A549 (cell line): Measurements from ENCODE around the gene CA12. TPM values are rescaled to one million over a fixed set of nuclear protein-coding genes. Genes with fewer than 3 reads are reported as not detected.

Experiments
- ATAC-seq, 2 experiments: fragments of 200-7000 bp in 1 of 2; fragments of >200 bp in 1 of 2; cut with Nextera tagmentation in 1 of 2; cut with Tn5 transposase in 1 of 2; 3 replicates each; pipeline versions ENCODE4 v1.8.0 to v1.9.1; 2018 to 2020; ENCODE audit warnings: mild to moderate bottlenecking in 1 of 2, moderate library complexity in 1 of 2
- CTCF ChIA-PET: fragments of 300-600 bp; sonication (Branson Sonifier 250); formaldehyde crosslinking; extraction: SDS; loops from one replicate; lab custom pipeline; 2021; ENCODE audit warnings: antibody characterized with exemption, inconsistent platforms; lab: Yijun Ruan, JAX
- POLR2A ChIA-PET: fragments of 350-600 bp; formaldehyde crosslinking; extraction: SDS; loops from one replicate; lab custom pipeline; 2021; ENCODE audit warnings: antibody characterized with exemption, inconsistent platforms; lab: Yijun Ruan, JAX
- DNase-seq, 2 experiments: peaks; one replicate each; pipeline versions ENCODE4 v3.0.0 to v3.0.0-alpha.2; 2011 to 2016; ENCODE audit warnings: low read depth in 1 of 2, low spot score in 1 of 2
- FAIRE-seq: peaks from 2 replicates; lab custom pipeline; 2011; peaks lifted over from hg19 to GRCh38; lab: Jason Lieb, UNC
- H3K27ac ChIP-seq, 2 experiments: fragments of >200 bp; sonication (Bioruptor Twin); formaldehyde crosslinking; 3 replicates each; pipeline ENCODE4 v1.5.1; 2016 to 2017
- H3K4me1 ChIP-seq: fragments of >200 bp; sonication (Bioruptor Twin); formaldehyde crosslinking; 3 replicates; pipeline ENCODE4 v1.6.1; 2016
- H3K4me2 ChIP-seq: fragments of >200 bp; sonication (Bioruptor Twin); formaldehyde crosslinking; 3 replicates; pipeline ENCODE4 v1.6.1; 2016
- H3K4me3 ChIP-seq: fragments of >200 bp; sonication (Bioruptor Twin); formaldehyde crosslinking; 3 replicates; pipeline ENCODE4 v1.5.1; 2016
- H3K9me3 ChIP-seq: fragments of >200 bp; sonication (Bioruptor Twin); formaldehyde crosslinking; 3 replicates; pipeline ENCODE4 v1.6.1; 2016
- BCL3 ChIP-seq: fragments of >200 bp; sonication (Bioruptor Twin); formaldehyde crosslinking; IDR thresholded peaks from 3 replicates; pipeline ENCODE4 v1.6.1; 2016
- CTCF ChIP-seq: fragments of >200 bp; sonication (Bioruptor Twin); formaldehyde crosslinking; IDR thresholded peaks from 3 replicates; pipeline ENCODE4 v1.5.1; 2016
- EHF ChIP-seq: fragments of 250-450 bp; sonication (Bioruptor Pico); IDR thresholded peaks from 2 replicates; pipeline ENCODE4 v1.5.0; 2020; ENCODE audit warnings: mild to moderate bottlenecking
- EHMT2 ChIP-seq: fragments of 200-600 bp; sonication (generic); IDR thresholded peaks from 2 replicates; pipeline ENCODE4 v1.6.1; 2016; ENCODE audit warnings: antibody characterized with exemption, low read depth, mild to moderate bottlenecking, moderate library complexity
- EP300 ChIP-seq, 2 experiments: fragments of >200 bp; sonication (Bioruptor Twin); formaldehyde crosslinking; IDR thresholded peaks; 2 replicates in 1 of 2; 3 replicates in 1 of 2; pipeline ENCODE4 v1.6.1; 2016 to 2017
- HEYL ChIP-seq: fragments of 250-450 bp; sonication (Bioruptor Pico); IDR thresholded peaks from 2 replicates; pipeline ENCODE4 v1.8.0; 2021; ENCODE audit warnings: mild to moderate bottlenecking, moderate library complexity
- HOXA7 ChIP-seq: fragments of 250-450 bp; sonication (Bioruptor Pico); IDR thresholded peaks from 2 replicates; pipeline ENCODE4 v1.5.0; 2020; ENCODE audit warnings: mild to moderate bottlenecking, moderate library complexity
- JUN ChIP-seq, 2 experiments: fragments of >200 bp; sonication (Bioruptor Twin); formaldehyde crosslinking; IDR thresholded peaks; 2 replicates in 1 of 2; 3 replicates in 1 of 2; pipeline ENCODE4 v1.6.1; 2016 to 2017
- JUNB ChIP-seq: fragments of >200 bp; sonication (Bioruptor Twin); formaldehyde crosslinking; IDR thresholded peaks from 2 replicates; pipeline ENCODE4 v1.6.1; 2016
- KDM1A ChIP-seq: fragments of 200-600 bp; sonication (generic); IDR thresholded peaks from 2 replicates; pipeline ENCODE4 v1.6.1; 2016; ENCODE audit warnings: low read depth, mild to moderate bottlenecking
- KDM5A ChIP-seq: fragments of 200-600 bp; sonication (generic); IDR thresholded peaks from 2 replicates; pipeline ENCODE4 v1.6.1; 2016; ENCODE audit warnings: antibody characterized with exemption, mild to moderate bottlenecking
- MAFK ChIP-seq: fragments of 450-650 bp; IDR thresholded peaks from 2 replicates; pipeline ENCODE4 v1.6.1; 2014; ENCODE audit not compliant: partially characterized antibody
- NFE2L2 ChIP-seq: fragments of 150-350 bp; conservative IDR thresholded peaks from 2 replicates; pipeline ENCODE4 v1.6.1; 2014; ENCODE audit warnings: low read length
- NPAS2 ChIP-seq: fragments of 250-450 bp; sonication (Bioruptor Pico); IDR thresholded peaks from 2 replicates; pipeline ENCODE4 v1.8.0; 2022; ENCODE audit warnings: mild to moderate bottlenecking, moderate library complexity, borderline replicate concordance
- PHF8 ChIP-seq: fragments of 200-600 bp; sonication (generic); IDR thresholded peaks from 2 replicates; pipeline ENCODE4 v1.6.1; 2016; ENCODE audit warnings: low read depth, mild to moderate bottlenecking, antibody characterized with exemption, moderate library complexity, borderline replicate concordance
- POLR2AphosphoS2 ChIP-seq: conservative IDR thresholded peaks from 2 replicates; pipeline ENCODE4 v1.6.1; 2012; ENCODE audit warnings: low read length, improper control_type of control experiment, inconsistent platforms
- RARB ChIP-seq: fragments of 250-450 bp; sonication (Bioruptor Pico); IDR thresholded peaks from 2 replicates; pipeline ENCODE4 v1.8.0; 2021; ENCODE audit warnings: mild to moderate bottlenecking, moderate library complexity
- RCOR1 ChIP-seq: fragments of 150-350 bp; IDR thresholded peaks from 2 replicates; pipeline ENCODE4 v1.6.1; 2014; ENCODE audit warnings: antibody characterized with exemption, low read length, low read depth
- RFX5 ChIP-seq: fragments of 450-650 bp; IDR thresholded peaks from 2 replicates; pipeline ENCODE4 v1.7.1; 2014; ENCODE audit warnings: antibody characterized with exemption, mild to moderate bottlenecking, moderate library complexity
- SMC3 ChIP-seq: fragments of >200 bp; sonication (Bioruptor Twin); formaldehyde crosslinking; IDR thresholded peaks from 3 replicates; pipeline ENCODE4 v1.6.1; 2018; ENCODE audit warnings: inconsistent platforms
- TFCP2L1 ChIP-seq: fragments of 250-450 bp; sonication (Bioruptor Pico); IDR thresholded peaks from 2 replicates; pipeline ENCODE4 v1.5.0; 2021; ENCODE audit warnings: mild to moderate bottlenecking
- TP53 ChIP-seq: fragments of 250-450 bp; sonication (Bioruptor Pico); IDR thresholded peaks from 2 replicates; pipeline ENCODE4 v1.5.0; 2021; ENCODE audit warnings: mild to moderate bottlenecking, moderate library complexity
- USF2 ChIP-seq: fragments of 450-650 bp; IDR thresholded peaks from 2 replicates; pipeline ENCODE4 v1.6.1; 2014; ENCODE audit warnings: antibody characterized with exemption
- ZC3H11A ChIP-seq: fragments of 450-650 bp; IDR thresholded peaks from 2 replicates; pipeline ENCODE4 v1.6.1; 2014; ENCODE audit warnings: antibody characterized with exemption, mild to moderate bottlenecking
- ZFP36 ChIP-seq: fragments of 450-650 bp; IDR thresholded peaks from 2 replicates; pipeline ENCODE4 v1.6.1; 2014; ENCODE audit warnings: borderline replicate concordance; ENCODE audit not compliant: partially characterized antibody
- ZSCAN20 ChIP-seq: fragments of 250-450 bp; sonication (Bioruptor Pico); IDR thresholded peaks from 2 replicates; pipeline ENCODE4 v1.8.0; 2022; ENCODE audit warnings: mild to moderate bottlenecking, moderate library complexity
- WGBS: methylation state at CpG from one replicate; pipeline ENCODE4 v1.1.6; 2017; ENCODE audit errors: missing lambda C conversion rate; 5-methylcytosine and 5-hydroxymethylcytosine counted together
- polyA minus RNA-seq: library from RNA; depleted of rRNA, polyadenylated mRNA; stranded (reverse); fragments of >200 nt; gene quantifications from 2 replicates; pipeline ENCODE4 v1.2.3, GENCODE V29; 2011; rRNA and poly(A)+ RNA removed
- polyA plus RNA-seq, 4 experiments: library from polyadenylated mRNA; depleted of rRNA in 3 of 4; stranded (reverse); fragments of >200 nt; fragmentation: RNase III in 1 of 4; extraction: RNeasy Plus Mini Kit Qiagen cat#74134 plus additional on column Dnase treatment in 1 of 4; gene quantifications; 2 replicates in 3 of 4; 3 replicates in 1 of 4; pipeline ENCODE4 v1.2.3, GENCODE V29; 2011 to 2017
- TF ChIP-seq, protein P1 (sequence below): fragments of >200 bp; sonication (Bioruptor Twin); formaldehyde crosslinking; IDR thresholded peaks from 2 replicates; pipeline ENCODE4 v1.6.1; 2016
- TF ChIP-seq, protein P2 (sequence below): IDR thresholded peaks from 2 replicates; pipeline ENCODE4 v1.6.1; 2012
- TF ChIP-seq, protein P3 (sequence below): fragments of 150-350 bp; IDR thresholded peaks from 2 replicates; pipeline ENCODE4 v1.6.1; 2014; ENCODE audit warnings: low read depth, mild to moderate bottlenecking, low read length
- TF ChIP-seq, protein P4 (sequence below): fragments of 250-450 bp; sonication (Bioruptor Pico); IDR thresholded peaks from 2 replicates; pipeline ENCODE4 v1.5.0; 2020; ENCODE audit warnings: low read depth, mild to moderate bottlenecking, moderate library complexity

Gene CA12
- 323 and 389 TPM in 2 replicates for polyA plus RNA-seq (2011; rRNA removed)
- polyA plus RNA-seq (2012; cell fraction: cytosol; rRNA removed): 126 and 167 TPM in 2 replicates
- 155 and 181 TPM in 2 replicates for polyA plus RNA-seq (2012; cell fraction: nucleus; rRNA removed)
- polyA plus RNA-seq (2017; fragmentation: RNase III; extraction: RNeasy Plus Mini Kit Qiagen cat#74134 plus additional on column Dnase treatment): 122 to 129 TPM (median 126 TPM) in 3 replicates
- polyA minus RNA-seq: 186 and 245 TPM in 2 replicates

DNA sequence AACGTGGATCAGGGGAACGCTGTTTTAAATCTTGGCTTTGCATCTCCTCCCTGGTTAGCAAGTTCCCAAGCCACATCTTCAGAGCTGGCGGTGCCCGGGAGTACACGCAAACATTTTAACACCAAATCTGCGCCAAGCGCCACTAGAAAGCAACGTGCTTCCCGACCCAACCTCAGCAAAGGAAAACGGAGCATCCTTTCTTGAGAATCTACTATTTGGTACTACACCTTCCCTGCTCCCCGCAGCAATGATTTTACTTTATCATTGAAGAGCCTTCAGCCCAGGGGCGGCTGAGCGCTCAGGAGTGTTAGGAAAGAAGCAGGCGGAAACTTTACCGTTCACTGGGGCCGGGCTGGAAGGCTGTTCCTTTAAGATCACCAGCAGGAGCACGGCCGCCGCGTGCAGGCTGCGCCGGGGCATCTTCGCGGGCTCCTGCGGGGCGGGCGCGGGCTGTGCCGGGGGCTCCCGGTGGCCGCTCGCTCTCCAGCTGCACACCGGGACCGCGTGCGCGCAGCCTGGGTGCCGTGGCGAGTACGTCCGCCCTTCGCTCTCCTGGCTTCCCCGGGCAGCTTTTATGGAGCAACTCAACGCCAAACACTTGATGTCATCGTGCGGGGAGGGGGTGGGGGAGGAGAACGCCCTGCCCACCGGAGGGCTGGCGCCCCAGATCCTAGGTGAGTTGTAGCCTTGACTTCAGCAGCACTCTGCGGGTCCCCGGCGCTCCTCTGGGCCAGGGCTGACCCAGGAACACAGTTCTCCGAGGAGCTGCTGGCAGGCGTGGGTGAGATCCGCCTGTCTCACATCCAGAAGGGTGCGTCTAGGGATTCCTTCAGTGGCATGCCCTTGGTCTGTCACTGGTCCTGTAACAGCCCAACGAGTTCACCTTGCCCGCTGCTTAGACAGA, at the start of gene CA12:
Gene CA12 (minus strand): TSS at position 546 of the 904 bp plus-strand sequence. CDS start 126 bp downstream, at position 420.
- H3K27ac ChIP-seq: peak within 1 kb of the TSS; percentile 91 to 92
- H3K4me1 ChIP-seq: peaks cover 56% of the 10 kb centered on the region
- WGBS: under 1% methylated on average over 52 of the region's 58 CpGs
- 0 out of 3 replicates have a peak, but pooled peaks cover 7% of the 10 kb centered on the region for H3K9me3 ChIP-seq
- ChIA-PET CTCF (interaction anchor here (0.7 to 4.9 kb wide), 10 partner anchors 9 to 388 kb away, joined by 3 to 28 read pairs (median 4); no protein-coding TSS in a partner anchor), POLR2A (interaction anchor here (1.2 to 2.6 kb wide), 2 partner anchors 10 to 123 kb away, joined by 3 to 28 read pairs; partner anchors contain the start of gene USP3)
- FAIRE-seq: peak; percentile 18
- ATAC-seq: peak; percentile 78 to 81
- peak within 1 kb of the TSS; percentile 97 for H3K4me2 ChIP-seq
- peak; percentile 75 to 81 for DNase-seq
- peak within 1 kb of the TSS; percentile 92 for H3K4me3 ChIP-seq
- TF ChIP-seq NPAS2 (CRISPR knock-in tag) (no peak), RCOR1 (0 out of 2 replicates have a peak, but pooled peaks have one; percentile 5), USF2 (no peak), CTCF (no peak), EHF (no peak), RFX5 (no peak), BCL3 (peak; percentile 79; the same call in 1 of the 3 replicates), EHMT2 (no peak), KDM5A (no peak), JUN (IDR thresholded peaks at IDR 0.05) (peak; percentile 55 to 58; a peak in 2 of 5 replicates), TP53 (CRISPR knock-in tag) (no peak), KDM1A (no peak), RARB (CRISPR knock-in tag) (no peak), SMC3 (no peak; the same call in 2 of the 3 replicates), EP300 (IDR thresholded peaks at IDR 0.05) (no peak), PHF8 (peak; percentile 51; the same call in 1 of the 2 replicates), HEYL (CRISPR knock-in tag) (no peak), ZSCAN20 (CRISPR knock-in tag) (no peak), MAFK (no peak), ZFP36 (no peak), JUNB (no peak), POLR2AphosphoS2 (no peak), ZC3H11A (no peak), NFE2L2 (no peak), TFCP2L1 (no peak), HOXA7 (CRISPR knock-in tag) (no peak)
- TF ChIP-seq, protein P1, sequence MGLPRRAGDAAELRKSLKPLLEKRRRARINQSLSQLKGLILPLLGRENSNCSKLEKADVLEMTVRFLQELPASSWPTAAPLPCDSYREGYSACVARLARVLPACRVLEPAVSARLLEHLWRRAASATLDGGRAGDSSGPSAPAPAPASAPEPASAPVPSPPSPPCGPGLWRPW: no peak
- TF ChIP-seq, protein P2, sequence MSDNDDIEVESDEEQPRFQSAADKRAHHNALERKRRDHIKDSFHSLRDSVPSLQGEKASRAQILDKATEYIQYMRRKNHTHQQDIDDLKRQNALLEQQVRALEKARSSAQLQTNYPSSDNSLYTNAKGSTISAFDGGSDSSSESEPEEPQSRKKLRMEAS: peak; percentile 73
- TF ChIP-seq, protein P3, sequence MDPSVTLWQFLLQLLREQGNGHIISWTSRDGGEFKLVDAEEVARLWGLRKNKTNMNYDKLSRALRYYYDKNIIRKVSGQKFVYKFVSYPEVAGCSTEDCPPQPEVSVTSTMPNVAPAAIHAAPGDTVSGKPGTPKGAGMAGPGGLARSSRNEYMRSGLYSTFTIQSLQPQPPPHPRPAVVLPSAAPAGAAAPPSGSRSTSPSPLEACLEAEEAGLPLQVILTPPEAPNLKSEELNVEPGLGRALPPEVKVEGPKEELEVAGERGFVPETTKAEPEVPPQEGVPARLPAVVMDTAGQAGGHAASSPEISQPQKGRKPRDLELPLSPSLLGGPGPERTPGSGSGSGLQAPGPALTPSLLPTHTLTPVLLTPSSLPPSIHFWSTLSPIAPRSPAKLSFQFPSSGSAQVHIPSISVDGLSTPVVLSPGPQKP: no peak
- TF ChIP-seq, protein P4, sequence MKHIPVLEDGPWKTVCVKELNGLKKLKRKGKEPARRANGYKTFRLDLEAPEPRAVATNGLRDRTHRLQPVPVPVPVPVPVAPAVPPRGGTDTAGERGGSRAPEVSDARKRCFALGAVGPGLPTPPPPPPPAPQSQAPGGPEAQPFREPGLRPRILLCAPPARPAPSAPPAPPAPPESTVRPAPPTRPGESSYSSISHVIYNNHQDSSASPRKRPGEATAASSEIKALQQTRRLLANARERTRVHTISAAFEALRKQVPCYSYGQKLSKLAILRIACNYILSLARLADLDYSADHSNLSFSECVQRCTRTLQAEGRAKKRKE: no peak
